SK-N-SH (cell line): ENCODE data around the gene FLT1. TPM values are rescaled to one million over a fixed set of nuclear protein-coding genes. Genes with fewer than 3 reads are reported as not detected.

ENCODE experiments used
- CTCF ChIA-PET: fragments of 300-600, 350-600 bp; formaldehyde crosslinking; extraction: SDS; loops from one replicate; lab custom pipeline; 2021; lab: Yijun Ruan, JAX
- POLR2A ChIA-PET: fragments of 350-600 bp; sonication (Branson Sonifier 250); formaldehyde crosslinking; extraction: SDS; loops from one replicate; lab custom pipeline; 2020; ENCODE audit warnings: antibody characterized with exemption, inconsistent platforms; lab: Yijun Ruan, JAX
- DNase-seq: peaks from one replicate; pipeline ENCODE4 v3.0.0; 2012
- H2AFZ ChIP-seq: fragments of 200-600 bp; sonication (generic); 2 replicates; pipeline ENCODE4 v1.8.1; 2016; ENCODE audit warnings: antibody characterized with exemption, mild to moderate bottlenecking, low read depth
- H3F3A ChIP-seq: fragments of 200-600 bp; sonication (generic); replicated peaks from 2 replicates; pipeline ENCODE3; 2016; ENCODE audit warnings: antibody characterized with exemption, mild to moderate bottlenecking; ENCODE audit not compliant: insufficient read depth
- H3K27ac ChIP-seq, 2 experiments: fragments of 200-500 bp in 1 of 2; fragments of 200-600 bp in 1 of 2; sonication (Bioruptor generic) in 1 of 2; sonication (generic), shearing (Covaris generic) in 1 of 2; 2 replicates each; pipeline versions ENCODE4 v1.5.1 to v1.6.1; 2014 to 2016; ENCODE audit warnings: low read depth in 2 of 2, inconsistent platforms in 1 of 2, low read length in 1 of 2, mild to moderate bottlenecking in 1 of 2, mixed read lengths in 1 of 2
- H3K27me3 ChIP-seq: fragments of 200-600 bp; sonication (generic), shearing (Covaris generic); 2 replicates; pipeline ENCODE4 v1.6.1; 2016; ENCODE audit warnings: mixed run types; ENCODE audit not compliant: insufficient read depth
- H3K36me3 ChIP-seq, 2 experiments: fragments of 200-500 bp in 1 of 2; fragments of 200-600 bp in 1 of 2; sonication (Bioruptor generic) in 1 of 2; sonication (generic) in 1 of 2; replicated peaks in 1 of 2; 2 replicates each; pipeline versions ENCODE3 to v1.5.1; 2014 to 2016; ENCODE audit warnings: low read length in 1 of 2, mild to moderate bottlenecking in 1 of 2; ENCODE audit not compliant: insufficient read depth in 2 of 2, control insufficient read depth in 1 of 2
- H3K4me1 ChIP-seq, 2 experiments: fragments of 200-500 bp in 1 of 2; fragments of 200-600 bp in 1 of 2; sonication (Bioruptor generic) in 1 of 2; sonication (generic), shearing (Covaris generic) in 1 of 2; 2 replicates each; pipeline versions ENCODE4 v1.5.1 to v1.6.1; 2014 to 2016; ENCODE audit warnings: low read depth in 1 of 2, low read length in 1 of 2, mixed run types in 1 of 2; ENCODE audit not compliant: insufficient read depth in 2 of 2, control insufficient read depth in 1 of 2
- H3K4me2 ChIP-seq: fragments of 200-600 bp; sonication (generic), shearing (Covaris generic); 2 replicates; pipeline ENCODE4 v1.6.1; 2017; ENCODE audit warnings: mixed run types
- H3K4me3 ChIP-seq, 2 experiments: fragments of 200-500 bp in 1 of 2; fragments of 200-600 bp in 1 of 2; sonication (Bioruptor generic) in 1 of 2; sonication (generic), shearing (Covaris generic) in 1 of 2; 2 replicates each; pipeline versions ENCODE4 v1.5.1 to v1.8.1; 2014 to 2016; ENCODE audit warnings: low read depth in 2 of 2, inconsistent platforms in 1 of 2, low read length in 1 of 2, mild to moderate bottlenecking in 1 of 2, mixed read lengths in 1 of 2, moderate library complexity in 1 of 2
- H3K79me2 ChIP-seq: fragments of 200-600 bp; sonication (generic); 2 replicates; pipeline ENCODE4 v1.8.1; 2017; ENCODE audit warnings: mild to moderate bottlenecking; ENCODE audit not compliant: insufficient read depth
- H3K9ac ChIP-seq: fragments of 200-600 bp; sonication (generic); 2 replicates; pipeline ENCODE4 v1.6.1; 2017; ENCODE audit warnings: mixed run types
- H3K9me2 ChIP-seq: fragments of 200-600 bp; sonication (generic); 2 replicates; pipeline ENCODE4 v1.6.1; 2017; ENCODE audit warnings: mixed run types
- H3K9me3 ChIP-seq: fragments of 200-600 bp; sonication (generic); 2 replicates; pipeline ENCODE4 v1.6.1; 2017; ENCODE audit warnings: mixed run types, mild to moderate bottlenecking, moderate library complexity
- H4K20me1 ChIP-seq: fragments of 200-600 bp; sonication (generic); 2 replicates; pipeline ENCODE4 v1.6.1; 2017; ENCODE audit warnings: mild to moderate bottlenecking, mixed run types; ENCODE audit not compliant: insufficient read depth
- CHD2 ChIP-seq: fragments of 150-350 bp; IDR thresholded peaks from 2 replicates; pipeline ENCODE4 v1.6.1; 2018; ENCODE audit warnings: low read length; ENCODE audit not compliant: partially characterized antibody
- ELF1 ChIP-seq: IDR thresholded peaks from 2 replicates; pipeline ENCODE4 v1.4.0; 2012
- EZH2phosphoT487 ChIP-seq: fragments of 200-600 bp; sonication (generic); IDR thresholded peaks from 2 replicates; pipeline ENCODE4 v1.6.1; 2017; ENCODE audit warnings: low read depth, mixed run types, mild to moderate bottlenecking, antibody characterized with exemption, moderate library complexity, borderline replicate concordance
- FOSL2 ChIP-seq: IDR thresholded peaks from 2 replicates; pipeline ENCODE4 v1.4.0; 2012; ENCODE audit warnings: low read depth, mild to moderate bottlenecking, moderate library complexity, borderline replicate concordance
- FOXJ3 ChIP-seq: sonication (generic); formaldehyde crosslinking; IDR thresholded peaks from 2 replicates; pipeline ENCODE4 v1.5.1; 2020; ENCODE audit warnings: mild to moderate bottlenecking, missing genetic modification reagents
- FOXM1 ChIP-seq: IDR thresholded peaks from 2 replicates; pipeline ENCODE4 v1.4.0; 2012; ENCODE audit warnings: low read depth, mild to moderate bottlenecking
- GABPA ChIP-seq: IDR thresholded peaks from 2 replicates; pipeline ENCODE4 v1.4.0; 2012; ENCODE audit warnings: low read depth, mild to moderate bottlenecking
- GATA2 ChIP-seq: sonication (generic); formaldehyde crosslinking; IDR thresholded peaks from 2 replicates; pipeline ENCODE4 v1.5.0; 2020; ENCODE audit warnings: mild to moderate bottlenecking, missing genetic modification reagents
- JUND ChIP-seq: IDR thresholded peaks from 2 replicates; pipeline ENCODE4 v1.4.0; 2012
- MEF2A ChIP-seq: IDR thresholded peaks from 2 replicates; pipeline ENCODE4 v1.4.0; 2012; ENCODE audit warnings: low read depth, borderline replicate concordance
- MXI1 ChIP-seq: IDR thresholded peaks from 2 replicates; pipeline ENCODE4 v1.6.1; 2012; ENCODE audit warnings: mild to moderate bottlenecking, low read depth, low read length, improper control_type of control experiment
- NFIC ChIP-seq: IDR thresholded peaks from 2 replicates; pipeline ENCODE4 v1.4.0; 2012; ENCODE audit warnings: borderline replicate concordance
- NRF1 ChIP-seq: IDR thresholded peaks from 2 replicates; pipeline ENCODE4 v1.6.1; 2012; ENCODE audit warnings: low read depth, mild to moderate bottlenecking, low read length
- RAD21 ChIP-seq: IDR thresholded peaks from 2 replicates; pipeline ENCODE4 v1.6.1; 2012; ENCODE audit warnings: mild to moderate bottlenecking, low read length
- RFX5 ChIP-seq: IDR thresholded peaks from 2 replicates; pipeline ENCODE4 v1.6.1; 2012; ENCODE audit warnings: mild to moderate bottlenecking, improper control_type of control experiment, low read length
- SIN3A ChIP-seq: IDR thresholded peaks from 2 replicates; pipeline ENCODE4 v1.6.1; 2012; ENCODE audit warnings: low read depth, mild to moderate bottlenecking, low read length, moderate library complexity, borderline replicate concordance
- SMC3 ChIP-seq: IDR thresholded peaks from 2 replicates; pipeline ENCODE4 v1.6.1; 2012; ENCODE audit warnings: low read depth, low read length, improper control_type of control experiment
- TCF12 ChIP-seq: IDR thresholded peaks from 2 replicates; pipeline ENCODE4 v1.4.0; 2012
- TEAD4 ChIP-seq: IDR thresholded peaks from 2 replicates; pipeline ENCODE4 v1.4.0; 2012; ENCODE audit warnings: mild to moderate bottlenecking, borderline replicate concordance; ENCODE audit not compliant: insufficient read depth
- ZBTB33 ChIP-seq: IDR thresholded peaks from 2 replicates; pipeline ENCODE4 v1.4.0; 2012; ENCODE audit warnings: low read depth, borderline replicate concordance
- WGBS: methylation state at CpG from one replicate; pipeline ENCODE4 v1.1.6; 2017; ENCODE audit warnings: low lambda C conversion rate; 5-methylcytosine and 5-hydroxymethylcytosine counted together
- polyA plus RNA-seq, 3 experiments: library from polyadenylated mRNA; depleted of rRNA; stranded (reverse); fragments of >200 nt; gene quantifications; 2 replicates each; pipeline ENCODE4 v1.2.3, GENCODE V29; 2012
- TF ChIP-seq, protein P1 (sequence below): fragments of 150-350 bp; IDR thresholded peaks from 2 replicates; pipeline ENCODE4 v1.6.1; 2017; ENCODE audit warnings: antibody characterized with exemption, low read length, low read depth, borderline replicate concordance
- TF ChIP-seq, protein P2 (sequence below): IDR thresholded peaks from 2 replicates; pipeline ENCODE4; 2012

Gene FLT1
- polyA plus RNA-seq, 1 of the 3 experiments (the other 2 are of a cell fraction), result 0.20 TPM

DNA sequence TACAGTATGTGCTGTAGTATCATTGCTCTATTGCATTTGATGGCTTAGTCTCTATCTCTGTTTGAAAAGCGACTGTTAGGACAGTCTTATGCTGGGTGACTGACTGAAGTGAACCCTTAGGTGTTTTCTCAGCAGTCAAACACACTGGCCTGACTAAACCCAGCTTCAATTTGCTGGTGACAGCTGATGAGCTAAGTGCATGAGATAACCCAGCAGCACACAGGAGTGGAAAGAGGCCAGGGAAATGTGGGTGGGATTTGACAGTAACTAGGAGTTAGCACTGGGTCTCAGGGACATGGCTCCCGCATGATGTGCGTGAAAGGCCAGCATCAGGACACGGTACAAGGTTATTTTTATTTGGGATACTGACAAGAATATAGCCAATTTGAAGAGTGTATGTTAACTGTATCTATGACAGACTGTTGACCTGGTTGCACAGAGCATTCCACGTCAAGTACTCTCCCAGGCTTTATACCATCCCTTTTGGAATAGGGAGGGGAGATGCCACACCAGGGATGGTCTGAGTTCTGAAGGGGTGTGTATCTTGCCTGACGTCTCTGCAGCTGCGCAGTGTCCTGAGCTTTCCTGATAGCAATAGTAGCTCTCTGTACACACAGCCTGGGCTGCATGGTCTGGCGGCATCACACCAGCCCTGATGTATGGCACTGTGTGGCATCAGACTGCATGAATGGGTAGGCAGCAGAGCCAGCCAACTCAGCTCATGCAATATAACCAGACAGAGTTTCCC, 144.8 kb downstream of the FLT1 start:
- H3K4me1 ChIP-seq, result peaks cover 7 to 13% of the 10 kb centered on the region in 2 experiments; a peak in 3 of 4 replicates
- no peak overlapping the region for H2AFZ ChIP-seq

GRCh38 chr13:28349371-28349770, 145.6 kb downstream of the FLT1 start:
- Histone ChIP-seq H3F3A (peaks cover 6% of the 10 kb centered on the region), H3K9ac (no peak overlapping the region), H4K20me1 (no peaks in the 10 kb centered on the region), H3K9me2 (no peaks in the 10 kb centered on the region), H3K4me1 (peaks cover 7 to 13% of the 10 kb centered on the region in 2 experiments; a peak in 3 of 4 replicates), H3K27me3 (no peaks in the 10 kb centered on the region), H3K9me3 (no peaks in the 10 kb centered on the region), H3K4me2 (no peak overlapping the region), H3K79me2 (no peaks in the 10 kb centered on the region), H3K4me3 (no peak overlapping the region), H3K36me3 (no peaks in the 10 kb centered on the region), H2AFZ (no peak overlapping the region), H3K27ac (peak overlapping the region; percentile 30 to 55; a peak in 2 of 4 replicates)
- peak; percentile 31 for DNase-seq
- ChIA-PET CTCF (interaction anchor here (0.8 to 1.5 kb wide), 2 partner anchors 9 kb away, joined by 3 read pairs; no protein-coding TSS in a partner anchor), POLR2A (no interaction called here)
- 51% methylated on average over 6 of the region's 6 CpGs for WGBS
- TF ChIP-seq SMC3, result no peak
- no peak for TF ChIP-seq MXI1
- TF ChIP-seq ZBTB33, result no peak
- TF ChIP-seq, protein P1, sequence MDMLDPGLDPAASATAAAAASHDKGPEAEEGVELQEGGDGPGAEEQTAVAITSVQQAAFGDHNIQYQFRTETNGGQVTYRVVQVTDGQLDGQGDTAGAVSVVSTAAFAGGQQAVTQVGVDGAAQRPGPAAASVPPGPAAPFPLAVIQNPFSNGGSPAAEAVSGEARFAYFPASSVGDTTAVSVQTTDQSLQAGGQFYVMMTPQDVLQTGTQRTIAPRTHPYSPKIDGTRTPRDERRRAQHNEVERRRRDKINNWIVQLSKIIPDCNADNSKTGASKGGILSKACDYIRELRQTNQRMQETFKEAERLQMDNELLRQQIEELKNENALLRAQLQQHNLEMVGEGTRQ, result no peak
- TF ChIP-seq TCF12, result peak; percentile 48; the same call in 1 of the 2 replicates
- no peak for TF ChIP-seq ELF1
- no peak for TF ChIP-seq RAD21
- TF ChIP-seq RFX5, result no peak
- TF ChIP-seq, protein P2, sequence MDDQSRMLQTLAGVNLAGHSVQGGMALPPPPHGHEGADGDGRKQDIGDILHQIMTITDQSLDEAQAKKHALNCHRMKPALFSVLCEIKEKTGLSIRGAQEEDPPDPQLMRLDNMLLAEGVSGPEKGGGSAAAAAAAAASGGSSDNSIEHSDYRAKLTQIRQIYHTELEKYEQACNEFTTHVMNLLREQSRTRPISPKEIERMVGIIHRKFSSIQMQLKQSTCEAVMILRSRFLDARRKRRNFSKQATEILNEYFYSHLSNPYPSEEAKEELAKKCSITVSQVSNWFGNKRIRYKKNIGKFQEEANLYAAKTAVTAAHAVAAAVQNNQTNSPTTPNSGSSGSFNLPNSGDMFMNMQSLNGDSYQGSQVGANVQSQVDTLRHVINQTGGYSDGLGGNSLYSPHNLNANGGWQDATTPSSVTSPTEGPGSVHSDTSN, result peak; percentile 23; the same call in 1 of the 2 replicates
- TF ChIP-seq MEF2A, result no peak
- TF ChIP-seq EZH2phosphoT487, result no peak
- no peak for TF ChIP-seq FOSL2
- TF ChIP-seq NFIC, result no peak
- no peak for TF ChIP-seq CHD2

More for the DNA sequence above, 144.8 kb downstream of the FLT1 start:
- no peaks in the 10 kb centered on the region for H3K27me3 ChIP-seq
- H3K9me3 ChIP-seq, result no peaks in the 10 kb centered on the region
- POLR2A ChIA-PET, result no interaction called here
- no peaks in the 10 kb centered on the region for H3K9me2 ChIP-seq
- TF ChIP-seq, protein P1, result no peak
- TF ChIP-seq JUND (no peak), FOXJ3 (no peak), NRF1 (peak; percentile 23; the same call in 1 of the 2 replicates), TEAD4 (no peak), TCF12 (peak; percentile 37; the same call in 1 of the 2 replicates), FOSL2 (no peak), RFX5 (no peak), GATA2 (no peak), FOXM1 (no peak), SIN3A (no peak), MXI1 (no peak), GABPA (no peak)
- TF ChIP-seq, protein P2, result no peak
- 65% methylated on average over 5 of the region's 8 CpGs for WGBS
- H3K4me3 ChIP-seq, result no peak overlapping the region
- peak overlapping the region; percentile 30 to 55; a peak in 2 of 4 replicates for H3K27ac ChIP-seq
- DNase-seq, result peak; percentile 51
- no peak overlapping the region for H3K4me2 ChIP-seq
- no peaks in the 10 kb centered on the region for H4K20me1 ChIP-seq
- H3K36me3 ChIP-seq, result no peaks in the 10 kb centered on the region
- no peaks in the 10 kb centered on the region for H3K79me2 ChIP-seq
- no peak overlapping the region for H3K9ac ChIP-seq
- CTCF ChIA-PET, result interaction anchor here (1.5 kb wide), 1 partner anchor 8 kb away, joined by 3 read pairs; no protein-coding TSS in a partner anchor
- H3F3A ChIP-seq, result peaks cover 6% of the 10 kb centered on the region
